ENCODE measurements around the gene TTC6.
A peak's percentile ranks its signal among the peaks of the same experiment; 100 is the strongest.

DNA sequence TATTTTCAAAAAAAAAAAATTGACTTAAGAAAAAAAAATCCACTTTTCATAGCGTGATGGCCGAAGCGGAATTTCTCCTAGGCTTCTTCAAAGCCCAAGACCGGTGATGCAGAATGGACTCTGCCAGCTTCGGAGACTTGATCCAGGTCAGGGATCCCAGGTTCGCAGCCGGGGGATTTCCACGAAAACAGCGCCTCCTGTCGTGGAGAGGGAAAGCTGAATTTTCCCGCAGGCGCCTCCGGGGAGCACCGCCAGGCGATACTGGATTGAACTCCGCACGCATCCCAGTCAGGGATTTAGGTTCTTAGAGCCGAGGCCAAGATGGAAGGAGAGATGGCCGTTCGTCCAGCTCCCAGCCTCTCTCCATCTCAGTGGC, 2.1 kb downstream of the TTC6 start:
- TF ChIP-seq POLR2A (IDR thresholded peaks at IDR 0.05) (no peak), EP300 (IDR thresholded peaks at IDR 0.05) (no peak), POLR2AphosphoS5 (IDR thresholded peaks at IDR 0.05) (no peak)
- TF ChIP-seq, protein P1, sequence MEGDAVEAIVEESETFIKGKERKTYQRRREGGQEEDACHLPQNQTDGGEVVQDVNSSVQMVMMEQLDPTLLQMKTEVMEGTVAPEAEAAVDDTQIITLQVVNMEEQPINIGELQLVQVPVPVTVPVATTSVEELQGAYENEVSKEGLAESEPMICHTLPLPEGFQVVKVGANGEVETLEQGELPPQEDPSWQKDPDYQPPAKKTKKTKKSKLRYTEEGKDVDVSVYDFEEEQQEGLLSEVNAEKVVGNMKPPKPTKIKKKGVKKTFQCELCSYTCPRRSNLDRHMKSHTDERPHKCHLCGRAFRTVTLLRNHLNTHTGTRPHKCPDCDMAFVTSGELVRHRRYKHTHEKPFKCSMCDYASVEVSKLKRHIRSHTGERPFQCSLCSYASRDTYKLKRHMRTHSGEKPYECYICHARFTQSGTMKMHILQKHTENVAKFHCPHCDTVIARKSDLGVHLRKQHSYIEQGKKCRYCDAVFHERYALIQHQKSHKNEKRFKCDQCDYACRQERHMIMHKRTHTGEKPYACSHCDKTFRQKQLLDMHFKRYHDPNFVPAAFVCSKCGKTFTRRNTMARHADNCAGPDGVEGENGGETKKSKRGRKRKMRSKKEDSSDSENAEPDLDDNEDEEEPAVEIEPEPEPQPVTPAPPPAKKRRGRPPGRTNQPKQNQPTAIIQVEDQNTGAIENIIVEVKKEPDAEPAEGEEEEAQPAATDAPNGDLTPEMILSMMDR (IDR thresholded peaks at IDR 0.05) = peak in 4 of 7 experiments; percentile 28 to 46 (median 43)
